Astrocyte of the spinal cord (primary cell): Measurements from ENCODE around the gene EGFL6.

Experiments
- DNase-seq: peaks from one replicate; pipeline ENCODE4 v3.0.0; 2011; ENCODE audit warnings: low read depth, low spot score
- H3K4me3 ChIP-seq: 2 replicates; pipeline ENCODE4 v1.5.1; 2011; ENCODE audit warnings: low read depth, mild to moderate bottlenecking, low read length, moderate library complexity
- CTCF ChIP-seq: IDR thresholded peaks from 2 replicates; pipeline ENCODE4 v1.5.1; 2012; ENCODE audit warnings: low read depth, mild to moderate bottlenecking, low read length, inconsistent platforms
- in situ Hi-C: cut with HindIII; loops from 2 replicates; pipeline ENCODE4 v1.10.0; 2017; ENCODE audit warnings: low sequenced_read_pairs

The EGFL6 gene

GRCh38 chrX:13649838-13650237 lies 80.4 kb downstream of the EGFL6 start:
- TF ChIP-seq CTCF, result no peak
- no peak overlapping the region for H3K4me3 ChIP-seq
- peak; percentile 17 for DNase-seq
- in situ Hi-C loops, result no loop called here

GRCh38 chrX:13650318-13650717 lies 80.9 kb downstream of the EGFL6 start:
- in situ Hi-C loops, result no loop called here
- DNase-seq, result no peak
- TF ChIP-seq CTCF, result no peak
- H3K4me3 ChIP-seq, result no peak overlapping the region

GRCh38 chrX:13651150-13651549 lies 81.7 kb downstream of the EGFL6 start:
- TF ChIP-seq CTCF, result no peak
- in situ Hi-C loops, result no loop called here
- no peak overlapping the region for H3K4me3 ChIP-seq
- DNase-seq, result no peak

GRCh38 chrX:13652287-13652793 lies 82.9 kb downstream of the EGFL6 start:
- peak overlapping the region; percentile 71 for H3K4me3 ChIP-seq
- in situ Hi-C loops, result no loop called here
- no peak for TF ChIP-seq CTCF
- DNase-seq, result peak; percentile 85

- no peak for TF ChIP-seq CTCF
- peak within 1 kb of the TSS; percentile 71 for H3K4me3 ChIP-seq
- DNase-seq, result peak; percentile 99
- in situ Hi-C loops, result no loop called here
Observed at GRCh38 chrX:13652850-13653693, 83.7 kb downstream of the EGFL6 start, which contains the start of gene TCEANC. TCEANC (plus strand) TSS chrX:13653141; CDS start chrX:13662509, 9,368 bp downstream.

GRCh38 chrX:13654116-13654515 lies 84.7 kb downstream of the EGFL6 start:
- TF ChIP-seq CTCF, result no peak
- no peak overlapping the region for H3K4me3 ChIP-seq
- in situ Hi-C loops, result no loop called here
- DNase-seq, result no peak
